Measurements from ENCODE around the gene RBM33.

The RBM33 gene

DNA sequence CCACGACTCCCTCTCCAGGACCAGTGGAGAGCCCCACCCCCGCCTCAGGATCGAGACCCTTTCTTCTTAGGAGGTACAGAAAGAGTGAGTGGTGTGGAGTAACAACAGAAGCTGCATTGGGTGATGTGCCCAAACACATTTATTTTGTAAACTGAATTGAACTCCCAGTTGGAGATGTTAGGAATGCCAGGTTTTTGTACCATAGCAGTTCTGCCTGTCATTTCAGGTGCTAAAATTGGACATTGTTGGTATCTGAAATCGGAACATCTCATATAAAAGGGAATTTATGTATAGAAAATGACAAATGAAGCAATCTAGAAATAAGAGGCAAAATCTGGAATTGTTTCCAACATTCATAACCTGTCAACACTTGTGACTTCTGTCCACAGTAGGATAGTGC is 93.1 kb downstream of the RBM33 start:
- intact Hi-C loops (cut with DNase I): loop anchor here (5.0 kb wide), 1 partner anchor 140 kb away; no protein-coding TSS in a partner anchor
- DNase-seq: no peak

DNA sequence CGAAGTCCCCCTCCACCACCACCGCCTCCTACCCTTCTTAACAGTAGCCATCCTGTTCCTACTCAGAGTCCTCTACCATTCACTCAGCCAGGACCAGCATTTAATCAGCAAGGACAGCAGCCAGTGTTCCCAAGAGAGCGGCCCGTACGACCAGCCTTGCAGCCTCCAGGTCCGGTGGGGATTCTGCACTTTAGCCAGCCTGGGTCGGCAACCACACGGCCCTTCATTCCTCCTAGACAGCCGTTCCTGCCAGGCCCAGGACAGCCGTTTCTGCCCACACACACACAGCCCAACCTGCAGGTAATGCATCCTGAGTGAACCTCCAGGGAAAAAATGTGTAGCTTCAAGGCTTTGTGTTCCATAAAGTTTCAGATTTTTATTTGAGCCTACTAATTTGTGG is 93.6 kb downstream of the RBM33 start:
- DNase-seq: no peak
- intact Hi-C loops (cut with DNase I): loop anchor here (5.0 kb wide), 1 partner anchor 141 kb away; no protein-coding TSS in a partner anchor

DNA sequence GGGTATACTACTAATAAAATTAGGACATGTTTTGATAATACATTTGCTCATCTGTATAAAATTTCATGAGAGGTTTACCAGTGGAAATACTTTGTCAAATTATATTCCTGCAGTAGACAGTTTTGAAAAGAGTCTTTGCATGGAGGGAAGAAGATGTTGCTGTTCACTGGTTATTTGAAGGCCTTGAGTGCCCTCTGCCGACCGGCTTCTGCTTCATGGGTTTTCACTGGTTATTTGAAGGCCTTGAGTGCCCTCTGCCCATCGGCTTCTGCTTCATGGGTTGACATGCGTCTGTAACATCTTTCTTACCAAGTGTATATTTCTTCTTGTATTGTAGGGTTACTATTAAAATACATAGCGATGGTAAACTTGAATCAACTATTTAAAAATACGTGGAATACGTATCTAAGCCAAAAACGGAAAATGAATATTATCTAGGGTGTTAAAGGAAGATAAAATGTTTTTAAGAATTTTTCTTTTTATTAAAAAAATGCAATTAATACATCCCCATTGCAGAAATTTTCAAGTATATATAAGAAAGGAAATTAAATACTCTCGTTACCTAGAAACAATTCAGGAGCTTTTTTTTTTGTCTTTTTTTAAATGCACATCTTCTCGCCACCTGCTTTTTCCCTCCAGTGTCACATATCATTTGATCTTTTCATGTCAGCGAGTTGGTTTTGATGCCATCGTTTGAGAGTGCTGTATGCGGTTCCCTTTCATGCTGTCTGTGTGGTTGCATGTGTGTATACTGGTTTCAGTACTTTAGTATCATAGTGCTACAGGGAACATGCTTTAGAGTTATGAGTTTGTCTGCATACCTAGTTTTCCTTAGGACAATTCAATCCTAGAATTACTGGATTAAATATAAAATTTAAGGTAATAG is 94.4 kb downstream of the RBM33 start:
- intact Hi-C loops (cut with DNase I): loop anchor here (5.0 kb wide), 1 partner anchor 142 kb away; no protein-coding TSS in a partner anchor
- DNase-seq: peak in 41 of 42 donors; percentile 64 to 93 (median 83)

DNA sequence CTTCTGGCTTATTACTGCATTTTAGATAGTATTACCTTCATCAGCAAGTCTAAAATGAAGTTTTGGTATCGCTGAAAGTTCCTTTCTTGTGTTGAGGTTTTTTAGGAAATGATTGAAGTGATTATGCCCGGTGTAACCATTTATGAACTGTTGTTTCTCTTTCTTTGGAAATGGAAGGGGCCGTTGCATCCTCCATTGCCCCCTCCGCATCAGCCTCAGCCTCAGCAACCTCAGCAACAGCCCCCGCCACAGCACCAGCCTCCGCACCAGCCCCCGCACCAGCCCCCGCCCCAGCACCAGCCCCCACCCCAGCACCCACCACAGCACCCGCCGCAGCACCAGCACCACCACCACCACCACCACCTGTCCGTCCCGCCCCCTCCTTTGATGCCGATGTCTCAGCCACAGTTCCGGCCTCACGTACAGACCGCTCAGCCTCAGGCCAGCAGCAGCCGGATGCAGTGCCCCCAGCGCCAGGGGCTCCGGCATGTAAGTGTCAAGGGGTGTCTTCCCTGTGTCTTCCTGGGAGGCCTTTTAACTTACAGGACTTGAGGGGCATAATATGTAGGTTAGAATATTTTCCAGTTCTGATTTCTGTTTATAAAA is 95.2 kb downstream of the RBM33 start:
- DNase-seq: no peak
- intact Hi-C loops (cut with DNase I): loop anchor here (5.0 kb wide), 1 partner anchor 142 kb away; no protein-coding TSS in a partner anchor

DNA sequence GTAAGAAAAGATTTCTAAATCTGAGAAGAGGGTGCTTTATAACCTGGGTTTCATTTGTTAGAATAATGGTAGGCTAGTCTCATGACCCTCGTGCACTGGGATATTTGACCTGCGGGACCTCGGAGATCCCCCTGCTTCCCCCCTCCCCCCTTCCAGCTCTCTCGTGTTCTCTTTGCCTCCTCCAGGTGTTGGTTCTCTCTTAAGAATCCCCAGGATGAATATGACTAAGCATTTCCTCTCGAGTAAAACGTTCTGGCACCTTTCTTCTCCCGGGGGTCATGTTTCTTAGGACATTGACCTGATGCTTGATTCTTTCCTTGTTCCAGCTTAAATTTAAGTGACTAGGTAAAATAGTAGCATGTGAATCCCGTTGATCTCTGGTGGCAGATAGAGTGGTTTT is 96.6 kb downstream of the RBM33 start:
- DNase-seq: no peak
- intact Hi-C loops (cut with DNase I): no loop called here

DNA sequence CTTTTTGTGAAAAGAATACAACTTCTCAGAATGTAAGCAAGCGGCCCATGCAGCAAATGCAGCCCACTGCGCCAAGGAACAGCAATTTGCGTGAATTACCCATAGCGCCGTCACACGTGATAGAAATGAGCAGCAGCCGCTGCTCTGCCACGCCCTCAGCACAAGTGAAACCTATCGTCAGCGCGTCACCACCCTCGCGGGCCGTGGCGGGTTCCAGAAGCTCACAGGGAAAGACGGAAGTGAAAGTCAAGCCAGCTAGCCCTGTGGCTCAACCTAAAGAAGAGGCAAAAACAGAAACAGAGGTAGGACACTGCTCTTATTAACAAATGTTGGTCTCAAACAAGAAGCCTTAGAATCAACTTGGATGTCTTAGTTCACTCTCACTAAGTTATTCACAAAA is 97.3 kb downstream of the RBM33 start:
- intact Hi-C loops (cut with DNase I): no loop called here
- peak in 1 of 42 donors; percentile 31 for DNase-seq

DNA sequence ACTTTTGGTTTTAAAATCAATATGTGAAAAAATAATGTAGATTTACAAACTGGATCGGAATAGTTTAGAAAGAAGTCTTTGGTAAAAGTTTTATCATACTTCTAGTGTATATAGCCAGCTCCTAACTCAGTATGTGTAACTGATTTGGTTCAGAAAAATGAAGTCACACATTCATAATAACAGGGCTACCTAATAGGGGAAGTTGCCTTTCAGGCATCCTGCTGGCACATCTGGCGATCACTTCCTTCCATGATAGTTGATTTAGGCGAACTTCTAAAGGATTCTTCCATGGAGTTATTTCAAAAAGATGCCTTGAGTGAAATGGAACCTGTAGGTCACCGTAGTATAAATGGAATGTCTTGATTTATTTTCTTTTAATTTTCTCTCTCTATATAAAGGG is 98.7 kb downstream of the RBM33 start:
- intact Hi-C loops (cut with DNase I): no loop called here

DNA sequence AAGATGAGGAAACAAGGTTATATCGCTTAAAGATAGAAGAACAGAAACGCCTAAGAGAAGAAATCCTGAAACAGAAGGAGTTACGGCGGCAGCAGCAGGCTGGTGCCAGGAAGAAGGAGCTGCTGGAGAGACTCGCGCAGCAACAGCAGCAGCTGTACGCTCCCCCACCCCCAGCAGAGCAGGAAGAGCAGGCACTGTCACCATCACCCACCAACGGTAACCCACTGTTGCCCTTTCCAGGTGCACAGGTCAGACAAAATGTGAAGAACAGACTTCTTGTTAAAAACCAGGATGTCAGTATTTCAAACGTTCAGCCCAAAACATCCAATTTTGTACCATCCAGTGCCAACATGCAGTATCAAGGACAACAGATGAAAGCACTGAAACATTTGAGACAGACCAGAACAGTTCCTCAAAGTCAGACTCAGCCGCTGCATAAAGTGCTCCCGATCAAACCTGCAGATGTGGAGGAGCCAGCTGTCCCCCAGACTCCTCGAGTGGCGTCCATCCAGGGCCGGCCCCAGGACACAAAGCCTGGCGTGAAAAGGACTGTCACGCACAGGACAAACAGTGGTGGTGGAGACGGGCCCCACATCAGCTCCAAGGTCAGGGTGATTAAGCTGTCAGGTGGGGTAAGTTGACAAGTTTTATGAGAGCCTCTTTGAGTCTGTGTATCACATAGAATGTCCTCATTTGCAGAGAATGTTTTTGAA is 100.7 kb downstream of the RBM33 start:
- DNase-seq: no peak
- intact Hi-C loops (cut with DNase I): no loop called here

More for the DNA sequence above, 98.7 kb downstream of the RBM33 start:
- DNase-seq: no peak

DNA sequence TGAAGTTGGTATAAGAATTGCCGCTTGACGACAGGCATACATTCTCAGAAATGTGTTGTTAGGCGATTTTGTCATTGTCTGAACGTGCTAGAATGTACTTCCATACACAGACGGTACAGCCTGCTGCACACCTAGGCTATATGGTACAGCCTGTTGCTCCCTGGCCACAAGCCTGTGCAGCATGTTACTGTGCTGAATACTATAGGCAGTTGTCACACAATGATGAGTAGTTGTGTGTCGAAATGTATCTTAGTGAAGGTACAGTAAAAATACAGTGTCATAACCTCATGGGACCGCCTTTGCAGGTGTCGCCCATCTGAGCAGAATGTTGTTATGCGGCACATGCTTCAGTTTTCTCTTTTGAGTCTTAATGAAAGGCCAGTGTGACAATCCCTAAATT is 101.3 kb downstream of the RBM33 start:
- no peak for DNase-seq
- intact Hi-C loops (cut with DNase I): no loop called here

DNA sequence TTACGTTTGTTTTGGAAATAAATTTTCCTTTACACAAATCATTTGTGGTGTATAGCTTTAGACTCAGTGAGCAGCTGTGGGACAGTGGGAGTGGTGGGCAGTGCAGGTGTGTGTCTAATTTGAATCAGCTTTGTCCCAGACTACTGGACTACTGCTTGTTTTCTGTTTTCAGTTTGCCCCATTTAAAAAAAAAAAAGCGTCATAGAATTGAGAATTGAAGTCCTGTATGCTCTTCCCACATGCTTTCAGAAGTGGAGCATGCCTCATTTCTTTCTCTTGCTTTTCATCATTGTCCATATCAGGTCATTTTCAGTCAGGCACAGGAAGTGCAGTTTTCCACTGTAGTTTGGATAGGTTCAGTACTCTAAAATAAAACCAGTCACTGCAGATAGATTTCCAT is 101.7 kb downstream of the RBM33 start:
- no peak for DNase-seq
- intact Hi-C loops (cut with DNase I): no loop called here

DNA sequence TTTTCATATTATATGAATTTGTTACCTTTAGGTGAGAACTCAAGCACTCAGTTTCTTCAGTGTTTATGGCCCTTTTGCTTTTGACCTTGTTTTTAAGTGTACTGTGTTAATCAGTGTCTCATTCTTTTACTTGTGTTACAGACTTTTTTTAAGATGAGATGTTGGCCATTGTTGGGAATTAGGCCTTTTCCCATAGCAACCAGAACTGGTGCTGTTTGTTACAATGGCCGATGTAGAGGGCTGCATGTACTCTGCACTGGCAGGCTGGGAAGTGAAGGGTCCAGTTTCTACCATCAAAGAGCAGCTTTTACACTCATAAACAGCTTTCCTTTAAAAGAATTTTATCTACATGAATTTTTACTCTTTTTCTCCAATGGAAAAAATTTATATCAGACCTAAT is 102.7 kb downstream of the RBM33 start:
- intact Hi-C loops (cut with DNase I): no loop called here
- no peak for DNase-seq

DNA sequence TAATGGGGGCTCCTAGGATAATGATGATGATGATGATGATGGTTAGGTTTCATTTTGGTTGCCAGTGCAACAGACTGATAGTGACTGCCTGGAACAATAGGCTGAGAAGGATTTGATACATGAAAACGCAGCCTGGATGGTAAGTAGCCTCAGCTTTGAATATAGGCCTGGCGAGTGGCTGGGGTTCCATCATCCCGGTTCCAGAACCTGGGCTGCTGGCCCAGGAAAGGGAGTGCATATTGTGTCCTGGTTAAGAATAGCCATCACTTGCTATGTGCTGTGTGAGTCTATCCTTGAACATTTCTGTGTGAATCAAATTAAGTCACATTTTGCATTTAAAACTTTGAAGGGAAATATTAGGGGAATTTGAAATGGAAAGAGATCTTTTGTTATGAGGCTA is 105.1 kb downstream of the RBM33 start:
- DNase-seq: no peak
- intact Hi-C loops (cut with DNase I): no loop called here

DNA sequence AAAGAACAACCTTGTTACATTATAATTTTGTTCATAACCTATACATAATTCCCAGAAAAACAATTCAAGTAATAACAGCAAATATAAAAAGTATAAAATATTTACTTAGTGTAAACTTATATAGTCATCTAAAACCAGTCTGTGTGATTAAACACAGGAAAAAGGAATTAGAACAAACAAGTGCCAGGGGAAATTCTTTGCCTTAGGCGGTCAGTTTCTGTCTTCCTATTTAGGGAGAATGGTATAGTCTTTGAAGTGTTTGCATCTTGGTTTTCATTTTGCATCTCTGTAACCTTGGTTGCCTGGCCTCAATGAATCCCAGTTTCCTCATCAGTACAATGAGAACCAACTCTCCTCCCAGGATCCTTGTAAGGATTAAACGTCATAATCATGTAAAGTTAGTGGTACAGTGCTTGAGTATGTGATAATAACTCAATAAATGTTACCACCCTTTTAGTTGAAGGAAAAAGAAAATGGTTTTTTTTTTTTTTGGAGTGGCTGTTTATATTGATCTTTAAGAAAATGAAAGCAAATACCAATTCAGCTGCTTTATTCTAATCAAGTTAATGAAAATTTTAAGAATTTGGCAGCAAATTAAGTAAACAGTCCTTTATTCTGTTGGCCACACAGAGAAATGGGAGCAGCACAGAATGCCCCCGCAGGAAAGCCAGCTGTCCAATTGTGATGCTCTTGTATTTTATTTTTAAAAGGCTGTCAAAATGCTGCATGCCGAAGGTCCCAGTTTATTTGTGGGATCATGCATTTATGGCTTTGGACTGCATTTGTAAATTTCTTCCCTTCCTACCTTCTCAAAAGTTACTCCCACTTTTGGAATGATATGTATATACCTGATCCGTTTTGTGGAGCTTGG is 106.0 kb downstream of the RBM33 start:
- DNase-seq: no peak
- intact Hi-C loops (cut with DNase I): no loop called here

DNA sequence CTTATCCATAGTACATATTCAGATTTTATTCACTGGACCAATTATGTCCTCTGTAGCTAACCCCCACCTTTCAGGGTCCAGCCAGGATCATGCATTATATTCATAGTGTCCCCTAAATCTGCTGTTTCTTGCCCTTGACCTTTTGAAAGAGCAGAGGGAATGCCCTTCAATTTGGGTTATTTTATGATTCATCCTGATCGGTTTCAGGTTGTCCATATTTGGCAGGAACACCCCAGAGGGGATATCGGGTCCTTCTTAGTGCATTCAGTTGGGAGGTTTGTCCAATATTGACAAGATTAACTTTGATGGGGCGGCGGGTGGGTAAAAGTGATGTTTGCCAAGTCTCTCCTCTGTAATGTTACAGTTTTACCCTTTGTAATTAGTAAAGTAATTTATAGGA is 106.9 kb downstream of the RBM33 start:
- no peak for DNase-seq
- intact Hi-C loops (cut with DNase I): no loop called here

DNA sequence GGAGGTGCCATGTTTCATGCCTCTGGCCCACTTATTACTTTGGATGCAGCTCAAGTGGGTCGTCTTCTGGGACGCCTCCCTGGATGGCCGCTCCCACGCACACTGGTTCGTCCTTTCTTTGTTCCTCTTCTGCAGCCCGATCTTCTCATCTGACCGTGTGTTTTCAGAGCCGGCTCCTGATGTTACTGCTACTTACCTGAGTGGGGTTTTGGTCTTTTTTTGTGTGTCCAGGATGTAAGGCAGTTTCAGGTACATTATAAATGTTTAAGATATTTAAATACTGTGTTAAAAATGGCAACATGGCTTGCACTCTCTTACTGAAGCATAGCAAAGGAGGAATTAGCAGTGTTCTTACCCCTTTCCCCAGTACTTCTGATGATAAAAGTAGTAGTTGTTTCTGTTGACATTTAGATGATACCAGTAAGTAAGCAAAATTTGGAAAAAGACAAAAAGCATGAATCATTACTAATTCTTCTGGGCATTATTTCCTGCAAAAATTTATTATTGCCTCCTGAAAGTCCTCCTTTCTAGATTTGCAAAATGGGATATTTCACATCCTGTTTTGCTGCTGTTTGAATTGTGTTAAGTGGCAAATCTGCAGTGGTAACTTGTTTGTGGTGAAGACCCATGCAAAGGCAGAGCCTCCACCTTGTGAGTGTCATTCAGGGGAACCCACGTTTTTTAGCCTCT is 108.4 kb downstream of the RBM33 start:
- DNase-seq: no peak
- intact Hi-C loops (cut with DNase I): no loop called here

DNA sequence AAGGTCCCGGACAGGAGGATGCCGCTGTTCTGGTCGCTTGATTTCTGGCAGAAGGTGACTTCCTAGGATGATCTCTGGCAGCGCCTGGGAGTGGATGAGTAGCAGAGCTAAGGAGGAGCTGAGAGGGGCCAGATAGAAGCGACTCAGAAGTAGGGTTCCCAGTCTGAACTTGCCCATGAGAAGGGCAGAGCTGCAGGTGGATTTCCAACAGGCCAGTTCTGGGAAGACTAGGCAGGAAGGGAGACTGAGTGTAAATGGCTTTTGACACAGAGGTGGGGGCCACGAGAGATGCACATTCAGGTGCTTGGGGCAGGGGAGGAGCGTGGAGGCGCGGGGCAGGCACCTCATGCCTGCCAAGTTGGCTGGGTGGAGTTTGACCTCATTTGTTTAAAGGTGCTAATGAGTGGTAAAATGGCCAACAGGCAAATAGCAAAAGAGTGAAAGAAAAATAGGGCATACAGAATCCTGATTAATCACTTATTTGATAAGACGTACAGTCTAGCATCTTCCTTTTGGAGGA is 109.0 kb downstream of the RBM33 start:
- no peak for DNase-seq
- intact Hi-C loops (cut with DNase I): no loop called here

DNA sequence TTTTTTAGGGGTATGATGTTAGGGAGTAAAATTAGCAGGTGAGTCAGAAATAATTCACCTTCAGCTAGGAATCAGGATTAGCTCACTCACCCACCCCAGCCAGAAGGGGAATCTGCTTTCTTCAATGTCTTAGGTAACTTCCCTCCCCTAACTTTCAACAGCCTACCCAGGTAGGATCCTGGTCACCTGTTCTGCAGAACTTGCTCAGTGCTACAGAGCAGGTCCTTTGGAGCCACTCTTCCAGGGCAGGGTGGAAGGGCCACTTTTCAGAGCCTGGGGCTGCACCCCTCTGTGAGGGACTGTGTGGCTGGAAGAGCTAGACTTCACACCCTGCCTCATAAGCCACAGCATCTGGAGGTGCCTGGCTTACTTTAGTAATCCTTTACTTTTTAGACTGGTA is 109.7 kb downstream of the RBM33 start:
- peak in 8 of 42 donors; percentile 35 to 70 (median 47) for DNase-seq
- intact Hi-C loops (cut with DNase I): no loop called here

DNA sequence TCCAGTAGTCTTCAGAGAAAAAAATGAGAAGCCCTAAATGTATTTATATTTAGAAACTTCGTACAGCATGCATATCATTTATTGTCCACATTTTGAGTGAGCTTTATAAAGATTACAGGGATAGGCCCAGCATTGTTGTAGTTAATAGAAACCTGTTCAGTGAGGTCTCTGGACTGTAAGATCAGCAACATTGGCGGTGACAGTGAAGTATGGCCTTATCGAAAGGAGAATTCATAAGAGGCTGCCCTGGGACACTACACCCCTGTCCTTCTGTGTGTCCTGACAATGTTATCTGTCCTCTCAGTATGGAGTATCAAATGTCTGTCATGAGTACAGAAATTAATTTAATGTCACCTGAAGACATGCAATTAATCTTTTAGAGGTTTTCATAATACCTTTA is 110.6 kb downstream of the RBM33 start:
- no peak for DNase-seq
- intact Hi-C loops (cut with DNase I): no loop called here

All from head of caudate nucleus (tissue), 42 donors.